ENCODE results near the gene OR4N2.
"Not testable (repeated sequence)": the region's sequence is repeated elsewhere in the genome, so short reads cannot be mapped to it uniquely, and the experiment has no call there.

GRCh38 chr14:19771491-19771890 lies 32.1 kb upstream of the OR4N2 start:
- not testable (repeated sequence) for TF ChIP-seq CTCF (IDR thresholded peaks at IDR 0.05; ENCODE audit: low read length); EZH2phosphoT487 (IDR thresholded peaks at IDR 0.05; ENCODE audit: low read length); EZH2 (optimal IDR thresholded peaks at IDR 0.05; ENCODE audit: low read depth, low read length)

Data from MM.1S (cell line).